GM21367 (cell line): ENCODE measurements around the gene SH3PXD2B.
"Not testable (repeated sequence)": the region's sequence is repeated elsewhere in the genome, so short reads cannot be mapped to it uniquely, and the experiment has no call there.

Experiments used
- ATAC-seq: cut with Tn5 transposase; IDR thresholded peaks from one replicate; pipeline ENCODE4 v1.9.1; 2021; ENCODE audit not compliant: unreplicated experiment

The SH3PXD2B gene

GRCh38 chr5:172486451-172486850 is 32.1 kb upstream of the SH3PXD2B start:
- ATAC-seq = no peak

GRCh38 chr5:172485511-172486202 is 31.3 kb upstream of the SH3PXD2B start:
- no peak for ATAC-seq

- no peak for ATAC-seq
These were observed 30.3 kb upstream of the SH3PXD2B start for GRCh38 chr5:172484664-172485063.

DNA sequence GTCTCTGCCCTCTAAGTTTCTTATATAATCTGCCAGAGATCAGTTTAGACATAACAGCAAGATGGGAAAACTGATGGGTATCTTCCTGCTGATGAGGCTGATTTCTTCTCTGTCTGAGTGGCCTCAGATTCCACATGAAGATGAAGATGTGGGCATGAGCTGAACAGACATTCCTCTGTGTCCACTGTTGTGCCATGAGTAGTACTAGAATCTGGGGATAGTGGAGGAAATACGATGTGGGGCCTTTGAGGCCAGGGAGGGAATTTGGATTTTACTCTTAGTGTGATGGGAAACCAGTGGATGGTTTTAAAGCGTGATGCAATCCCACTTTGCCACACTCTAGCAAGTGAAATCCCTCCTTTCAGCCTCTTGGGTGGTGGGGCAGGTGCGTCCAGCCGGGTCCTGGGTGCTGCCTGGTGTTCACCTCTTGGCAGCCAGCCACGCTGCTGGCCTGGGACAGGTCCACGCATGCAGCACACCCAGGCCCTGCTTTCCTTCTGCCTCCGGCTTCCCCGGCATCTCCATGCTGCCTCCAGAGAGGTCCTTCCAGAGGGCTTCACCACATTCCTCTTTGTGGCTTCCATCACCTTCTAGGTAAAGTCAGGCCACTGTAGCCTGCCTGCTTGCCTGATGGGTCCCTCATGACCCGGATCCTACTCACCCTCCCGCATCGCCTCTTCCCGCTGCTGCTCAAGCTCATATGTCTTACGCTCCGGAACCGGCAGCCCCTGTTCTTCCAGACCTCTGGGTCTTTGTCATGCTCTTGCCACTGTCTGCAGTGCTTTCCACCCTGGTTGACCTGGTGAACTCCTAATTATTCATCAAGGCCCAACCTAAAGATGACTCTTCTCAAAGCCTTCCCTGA is 28.1 kb upstream of the SH3PXD2B start:
- ATAC-seq = no peak

- ATAC-seq = no peak
These were observed 26.9 kb upstream of the SH3PXD2B start for GRCh38 chr5:172481011-172481800.

DNA sequence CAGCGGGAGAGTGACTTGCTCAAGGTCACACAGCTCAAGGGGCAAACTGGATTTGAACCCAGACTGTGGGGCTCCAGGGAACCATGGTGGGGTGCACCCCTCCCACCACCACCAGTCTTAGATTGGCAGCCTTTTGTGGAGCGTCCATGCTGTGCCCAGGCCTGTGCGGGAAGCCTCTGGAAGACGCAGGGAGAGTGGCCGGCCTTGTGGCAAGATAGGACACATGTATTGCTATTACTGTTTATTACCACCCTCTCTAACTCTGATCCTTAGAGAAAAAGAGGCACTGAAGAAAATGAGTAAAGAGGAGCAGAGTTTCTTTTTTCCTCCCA is 25.4 kb upstream of the SH3PXD2B start:
- no peak for ATAC-seq

DNA sequence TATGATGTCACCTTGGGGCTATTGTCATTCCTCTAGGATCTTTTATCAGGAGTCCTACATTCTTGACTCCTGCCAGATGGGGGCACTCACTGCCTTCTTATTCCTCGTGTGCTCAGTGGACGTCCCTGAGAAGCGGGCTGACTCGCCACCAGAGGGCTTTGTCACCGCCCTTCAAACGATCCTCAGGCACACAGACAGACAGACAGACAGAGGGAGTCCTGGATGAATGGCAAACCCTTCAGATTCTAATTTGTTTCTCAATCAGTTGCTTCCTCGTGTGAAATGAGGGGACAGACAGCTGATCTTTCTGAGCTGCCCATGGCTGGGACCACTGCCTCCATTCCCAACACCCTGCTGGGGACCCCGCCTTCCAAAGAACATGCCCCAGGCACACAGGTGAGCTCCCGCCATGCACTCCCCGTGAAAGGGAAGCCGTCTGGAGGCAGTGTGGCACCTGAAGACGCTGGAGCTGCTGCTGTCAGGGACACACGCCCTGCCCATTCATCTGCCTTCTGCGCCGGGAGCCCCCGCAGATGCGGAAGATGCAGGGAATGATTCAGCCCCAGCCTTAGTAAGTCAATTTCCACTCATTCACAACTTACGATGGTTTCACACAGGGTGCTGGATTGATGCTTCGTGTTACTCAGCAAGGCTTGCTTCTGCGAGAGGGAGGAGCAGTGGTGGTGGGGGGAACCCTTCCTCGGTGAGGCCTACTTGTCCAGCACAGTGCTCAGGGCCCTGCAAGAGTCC is 24.9 kb upstream of the SH3PXD2B start:
- ATAC-seq = no peak

- ATAC-seq = not testable (repeated sequence)
These were observed 24.3 kb upstream of the SH3PXD2B start for GRCh38 chr5:172478695-172479033.

- no peak for ATAC-seq
These were observed 23.9 kb upstream of the SH3PXD2B start for GRCh38 chr5:172478256-172478655.

DNA sequence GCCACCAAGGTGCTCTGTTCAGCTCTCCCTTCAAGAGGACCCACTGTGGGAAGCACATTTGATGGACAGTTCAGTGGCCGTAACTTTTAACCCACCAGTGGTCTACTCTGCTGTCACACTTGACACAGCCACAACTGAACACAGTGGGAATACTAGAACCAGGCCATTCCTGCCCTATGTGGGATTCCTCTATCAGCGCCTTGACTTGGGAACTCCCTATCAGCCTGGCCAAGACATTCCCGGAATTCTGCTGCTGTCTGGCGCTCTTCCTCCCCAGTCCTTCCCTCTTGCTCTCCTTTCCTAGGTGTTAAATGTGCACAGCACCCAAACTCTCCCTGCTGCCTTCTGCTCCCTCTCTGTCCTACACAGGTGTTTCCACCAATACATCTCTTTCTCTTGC is 23.1 kb upstream of the SH3PXD2B start:
- ATAC-seq = no peak

DNA sequence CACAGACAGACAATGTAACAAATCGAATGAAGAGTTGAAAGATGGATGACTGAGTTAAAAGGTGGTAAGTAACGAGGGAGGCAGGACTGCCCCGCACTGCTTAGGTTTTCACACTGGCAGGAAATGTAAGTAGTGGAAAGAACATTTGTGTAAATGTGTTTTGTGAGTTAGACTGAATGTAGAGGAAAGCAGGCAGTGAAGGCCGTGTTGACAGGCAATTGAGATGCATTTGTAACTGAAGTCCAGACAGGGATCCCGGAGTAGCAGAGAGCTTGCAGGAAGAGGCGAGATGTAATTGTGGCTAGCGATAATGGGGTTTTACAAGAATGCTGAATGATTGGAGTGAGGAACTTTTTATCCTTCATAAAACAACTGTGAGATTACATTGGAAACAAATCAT is 20.0 kb upstream of the SH3PXD2B start:
- no peak for ATAC-seq

- ATAC-seq = no peak
These were observed 19.1 kb upstream of the SH3PXD2B start for GRCh38 chr5:172473427-172473826.

DNA sequence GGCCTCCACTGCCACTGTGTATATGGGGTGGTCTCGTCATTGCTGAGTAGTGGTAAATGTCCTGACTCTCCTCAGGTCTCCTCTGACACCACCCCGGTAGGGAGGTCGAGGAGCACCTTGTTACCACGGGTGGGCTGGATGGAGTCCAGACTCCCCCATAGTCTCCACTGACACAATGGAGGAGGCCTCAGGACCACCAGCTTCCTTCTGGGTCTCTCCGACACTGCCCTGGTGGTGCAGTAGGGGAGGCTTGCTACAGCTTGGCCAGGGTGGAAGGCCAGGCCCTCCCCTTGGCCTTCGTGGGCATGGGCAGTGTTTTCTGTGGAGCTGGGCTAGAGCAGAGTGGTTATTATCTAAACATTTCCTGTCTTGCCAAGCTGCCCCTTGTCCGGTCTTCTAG is 15.4 kb upstream of the SH3PXD2B start:
- ATAC-seq = no peak

- ATAC-seq = no peak
These were observed 11.7 kb upstream of the SH3PXD2B start for GRCh38 chr5:172466062-172466461.

GRCh38 chr5:172463031-172463430 is 8.7 kb upstream of the SH3PXD2B start:
- ATAC-seq = no peak

GRCh38 chr5:172459783-172460165 is 5.4 kb upstream of the SH3PXD2B start:
- no peak for ATAC-seq

DNA sequence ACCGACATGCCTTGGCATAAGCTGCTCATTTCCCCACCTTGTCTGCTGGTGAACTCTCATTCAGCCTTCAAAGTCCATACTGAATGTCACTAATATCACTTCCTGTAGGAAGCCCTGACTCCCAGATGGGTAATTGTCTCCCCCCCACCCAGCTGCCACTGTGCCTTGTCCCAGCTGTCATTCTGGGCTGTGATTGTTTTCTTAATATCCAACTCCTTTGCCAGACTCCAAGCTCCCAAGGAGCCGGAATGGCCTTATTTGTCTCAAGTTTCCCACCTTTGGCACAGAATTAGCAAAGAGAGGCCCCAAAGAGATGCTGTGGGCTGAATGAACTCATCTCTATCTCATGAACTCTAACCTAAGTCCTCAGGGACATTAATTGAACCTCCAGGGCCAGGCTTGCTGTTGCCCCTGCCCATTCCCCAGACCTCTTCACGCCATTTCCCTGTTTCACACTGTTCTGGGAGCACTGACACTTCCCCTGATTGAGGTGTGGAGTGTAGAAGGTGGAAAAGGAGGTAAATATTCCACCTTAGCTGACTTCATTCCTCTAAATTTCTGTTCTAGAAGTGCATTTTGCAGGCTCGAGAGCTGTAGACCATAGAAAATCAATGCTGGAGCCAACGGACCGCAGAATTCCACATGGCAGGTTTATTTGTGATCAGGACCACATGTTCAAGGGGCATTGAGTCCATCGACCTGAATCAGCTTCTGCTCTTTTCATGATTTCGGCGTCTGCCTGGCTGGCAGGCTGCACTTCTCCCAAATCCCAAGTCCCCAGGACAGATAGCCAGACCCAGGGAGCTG is 4.9 kb upstream of the SH3PXD2B start:
- ATAC-seq = no peak

- ATAC-seq = no peak
These were observed 1.9 kb upstream of the SH3PXD2B start for GRCh38 chr5:172456076-172456722.

GRCh38 chr5:172455511-172456061 is 1.3 kb upstream of the SH3PXD2B start:
- ATAC-seq = no peak

DNA sequence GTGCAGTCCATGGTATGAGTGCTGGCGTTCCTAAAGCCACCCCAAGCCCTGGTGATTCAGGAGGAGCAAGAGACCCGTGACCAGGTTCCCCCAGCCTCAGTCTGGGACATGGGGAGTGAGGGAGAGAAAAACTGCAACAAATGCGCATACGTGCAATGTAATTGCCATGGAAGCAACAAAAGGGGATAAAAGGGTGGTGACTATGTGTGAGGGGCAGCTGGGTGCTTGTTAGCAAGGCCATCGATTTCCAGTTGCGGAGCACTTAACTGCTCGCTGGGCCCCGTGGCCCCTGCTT is 709 bp upstream of the SH3PXD2B start:
- ATAC-seq = no peak
